Right lobe of liver (tissue), 6 donors: Measurements from ENCODE around the gene OARD1. TPM values are rescaled to one million over a fixed set of nuclear protein-coding genes. Genes with fewer than 3 reads are reported as not detected.
"Not testable (repeated sequence)": the region's sequence is repeated elsewhere in the genome, so short reads cannot be mapped to it uniquely, and the experiment has no call there.

ENCODE experiments used
- ATAC-seq, 4 donors: fragments of 200-7000 bp; cut with Tn5 transposase; one replicate each; pipeline ENCODE4 v1.9.1; 2020; ENCODE audit warnings: mild to moderate bottlenecking in 4 of 4, moderate library complexity in 4 of 4
- DNase-seq, 3 donors: peaks; one replicate each; pipeline ENCODE4 v3.0.0-alpha.2; 2020
- H3K27ac ChIP-seq, 3 donors: fragments of 200-600 bp; one replicate each; pipeline ENCODE4 v1.8.0; 2022
- H3K27me3 ChIP-seq, 2 donors: fragments of 200-600 bp; one replicate each; pipeline ENCODE4 v1.8.0; 2022
- H3K36me3 ChIP-seq, 4 donors: fragments of 200-600 bp; sonication (generic) in 1 of 4; one replicate each; pipeline versions ENCODE4 v1.5.1 to v1.8.0; 2017 to 2022; ENCODE audit warnings: control low read depth in 1 of 4
- H3K4me1 ChIP-seq, 4 donors: fragments of 200-600 bp; sonication (generic) in 1 of 4; one replicate each; pipeline versions ENCODE4 v1.5.1 to v1.8.0; 2017 to 2022; ENCODE audit warnings: control low read depth in 1 of 4
- H3K4me3 ChIP-seq, 3 donors: fragments of 200-600 bp; one replicate each; pipeline ENCODE4 v1.8.0; 2022
- H3K9me3 ChIP-seq, 4 donors: fragments of 200-600 bp; sonication (generic) in 1 of 4; one replicate each; pipeline versions ENCODE4 v1.5.1 to v1.8.0; 2017 to 2022; ENCODE audit warnings: control low read depth in 1 of 4
- CTCF ChIP-seq, 4 donors: fragments of 200-600 bp in 3 of 4; fragments of 450-650 bp in 1 of 4; IDR thresholded peaks; one replicate each; pipeline versions ENCODE4 v1.5.1 to v1.8.0; 2016 to 2022; ENCODE audit warnings: antibody characterized with exemption in 4 of 4, mild to moderate bottlenecking in 2 of 4
- POLR2A ChIP-seq: fragments of 450-650 bp; IDR thresholded peaks from one replicate; pipeline ENCODE4 v1.6.1; 2017; ENCODE audit warnings: antibody characterized with exemption, mild to moderate bottlenecking
- WGBS: methylation state at CpG from one replicate; pipeline ENCODE4 v1.1.6; 2018; ENCODE audit warnings: low coverage, low lambda C conversion rate; ENCODE audit not compliant: insufficient coverage; ENCODE audit errors: missing lambda C conversion rate; 5-methylcytosine and 5-hydroxymethylcytosine counted together
- intact Hi-C, 2 donors: fragments of 100-400 bp; cut with DNase I; formaldehyde crosslinking; loops; one replicate each; pipeline versions ENCODE4 v1.11.2 to v1.14.1; 2022
- long read RNA-seq: library from polyadenylated mRNA; unstranded; transcript quantifications from one replicate; pipeline ENCODE4 v2.0.0, GENCODE V29; 2019
- total RNA-seq, 6 experiments: library from RNA; depleted of rRNA in 2 of 6; stranded (reverse); fragments of >200 nt in 2 of 6; fragmentation: NEBNext Ultra II Directional in 3 of 6; extraction: Animal tissue kit (Norgen Biotek cat#: 25700) in 3 of 6; gene quantifications; one replicate each; pipeline versions ENCODE4 v1.1.0 to v1.2.4, GENCODE V29; 2016 to 2023
- donor health status: DM: no; HTN: yes; CAD: no.
- donor health status: DM: no; HTN: no; CAD: no.
- donor health status: DM: no; HTN: no; CAD: no.
- donor health status: DM: no; HTN: yes; CAD: no.
- donor health status: DM: no; HTN: yes; CAD: no.

Gene OARD1
- 10 to 100 TPM; 14.8 to 26.2 (median 21.7) TPM for total RNA-seq
- long read RNA-seq, partial matches to known transcripts, result 0 of 10 reads
- long read RNA-seq, other reads (novel, unspliced or antisense), result 3 of 10 reads

DNA sequence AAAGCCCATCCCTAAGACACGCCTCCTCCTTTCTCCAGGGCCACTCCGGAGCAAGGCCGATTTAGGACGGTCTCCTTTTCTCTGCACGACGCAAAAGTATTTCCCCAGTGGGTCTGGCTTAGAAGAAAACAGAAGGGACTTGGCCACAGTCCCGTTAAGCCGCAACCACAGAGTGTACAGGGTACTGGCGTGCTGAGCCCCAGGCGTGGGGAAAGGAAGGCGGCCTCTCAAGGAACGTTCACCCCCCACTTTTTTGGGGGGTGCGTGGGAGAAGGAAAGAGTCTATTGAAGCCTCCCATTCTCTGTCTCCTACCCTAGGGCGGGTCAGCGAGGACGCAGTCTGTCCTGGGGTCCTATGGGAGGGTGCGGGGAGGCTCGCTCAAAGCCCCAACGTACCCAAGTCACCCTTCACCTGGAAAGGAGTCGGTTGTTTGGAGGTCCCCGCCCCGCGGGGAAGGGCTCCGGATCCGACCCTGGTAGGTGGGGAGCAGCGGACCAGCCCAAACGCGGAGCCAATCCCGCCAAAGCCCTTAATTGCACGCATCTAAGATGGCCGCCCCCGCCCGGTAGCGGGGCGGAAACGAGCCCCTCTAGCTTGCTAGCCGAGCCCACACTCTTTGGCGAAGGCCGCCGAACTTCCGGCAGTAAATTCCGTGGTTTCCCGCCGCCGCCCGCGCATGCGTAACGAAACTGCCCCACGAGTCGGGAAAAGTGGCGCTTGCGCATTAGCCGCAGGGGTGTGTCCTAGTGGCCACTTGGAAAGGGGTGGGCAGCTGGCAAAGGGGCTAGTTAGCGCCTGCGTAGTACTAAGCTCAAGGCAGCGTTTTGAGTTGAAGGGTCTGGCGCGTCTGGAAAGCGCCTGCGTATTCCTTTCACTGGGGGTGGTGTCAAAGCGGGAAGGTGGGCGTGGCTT lies at the start of gene OARD1:
Gene OARD1 (minus strand): TSS at position 434 of the 913 bp plus-strand sequence. CDS start 722 bp downstream, outside the sequence.
- ATAC-seq (peak; percentile 68 to 86 (median 76)), DNase-seq (peak; percentile 99 to 100 (median 100))
- no peaks in the 10 kb centered on the region for H3K9me3 ChIP-seq
- no peaks in the 10 kb centered on the region for H3K27me3 ChIP-seq
- H3K27ac ChIP-seq, result peak within 1 kb of the TSS; percentile 95 to 99 (median 98)
- TF ChIP-seq CTCF (IDR thresholded peaks at IDR 0.05), result no peak
- peak; percentile 72 for TF ChIP-seq POLR2A
- H3K36me3 ChIP-seq, result peaks cover 0 to 16% (median 8%) of the 10 kb centered on the region in 4 donors
- H3K4me1 ChIP-seq, result peaks cover 0 to 41% (median 9%) of the 10 kb centered on the region in 4 donors
- WGBS, result 0% methylated on average over 26 of the region's 63 CpGs
- intact Hi-C loops, result no loop called here
- H3K4me3 ChIP-seq, result peak within 1 kb of the TSS; percentile 80 to 92 (median 88)

- TF ChIP-seq POLR2A (no peak), CTCF (IDR thresholded peaks at IDR 0.05) (no peak)
- peaks cover 0 to 1% (median 0%) of the 10 kb centered on the region in 4 donors for H3K4me1 ChIP-seq
- DNase-seq, result no peak
- no peaks in the 10 kb centered on the region for H3K9me3 ChIP-seq
- intact Hi-C loops, result no loop called here
- no peak overlapping the region for H3K4me3 ChIP-seq
- H3K27ac ChIP-seq, result no peak overlapping the region
- no peak for ATAC-seq
- no peaks in the 10 kb centered on the region for H3K27me3 ChIP-seq
- whole genome bisulfite sequencing, result no CpG with 5 or more reads among the region's 1 CpG
- peaks cover 0 to 7% (median 0%) of the 10 kb centered on the region in 4 donors for H3K36me3 ChIP-seq
Measured at GRCh38 chr6:41120058-41120457, 47.9 kb upstream of the OARD1 start.

- intact Hi-C loops, result no loop called here
- ATAC-seq (no peak), DNase-seq (no peak)
- H3K27me3 ChIP-seq, result no peaks in the 10 kb centered on the region
- peaks cover 0 to 2% (median 0%) of the 10 kb centered on the region in 4 donors for H3K4me1 ChIP-seq
- H3K36me3 ChIP-seq, result peaks cover 0 to 7% (median 0%) of the 10 kb centered on the region in 4 donors
- no peak overlapping the region for H3K27ac ChIP-seq
- no peaks in the 10 kb centered on the region for H3K9me3 ChIP-seq
- whole genome bisulfite sequencing, result 55% methylated on average over 1 of the region's 1 CpG
- no peak overlapping the region for H3K4me3 ChIP-seq
- TF ChIP-seq POLR2A (no peak), CTCF (IDR thresholded peaks at IDR 0.05) (no peak)
Measured at GRCh38 chr6:41119508-41119907, 47.4 kb upstream of the OARD1 start.

DNA sequence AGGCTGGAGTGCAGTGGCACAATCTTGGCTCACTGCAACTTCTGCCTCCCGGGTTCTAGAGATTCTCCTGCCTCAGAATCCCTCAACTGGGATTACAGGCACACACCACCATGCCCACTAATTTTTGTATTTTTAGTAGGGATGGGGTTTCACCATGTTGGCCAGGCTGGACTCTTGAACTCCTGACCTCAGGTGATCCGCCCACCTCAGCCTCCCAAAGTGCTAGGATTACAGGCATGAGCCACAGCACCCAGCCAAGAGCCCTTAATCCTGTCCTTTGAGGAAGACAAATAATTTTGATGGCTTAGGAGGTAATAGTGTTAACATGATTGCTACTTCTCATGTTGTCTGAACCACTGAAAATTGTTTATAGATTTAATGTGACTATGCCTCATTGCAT lies 42.9 kb upstream of the OARD1 start:
- intact Hi-C loops, H3K27ac ChIP-seq, H3K27me3 ChIP-seq, H3K4me3 ChIP-seq, DNase-seq, H3K36me3 ChIP-seq, H3K9me3 ChIP-seq, H3K4me1 ChIP-seq, ATAC-seq: not testable (repeated sequence)
- 33% methylated on average over 1 of the region's 2 CpGs for WGBS

GRCh38 chr6:41111017-41111416 lies 38.9 kb upstream of the OARD1 start:
- Histone ChIP-seq H3K36me3 (no peaks in the 10 kb centered on the region), H3K9me3 (no peaks in the 10 kb centered on the region), H3K4me1 (peaks cover 0 to 2% (median 0%) of the 10 kb centered on the region in 4 donors), H3K27ac (no peak overlapping the region), H3K27me3 (no peaks in the 10 kb centered on the region), H3K4me3 (no peak overlapping the region)
- intact Hi-C loops, result no loop called here
- TF ChIP-seq CTCF (IDR thresholded peaks at IDR 0.05) (no peak), POLR2A (no peak)
- WGBS, result 94% methylated on average over 3 of the region's 3 CpGs
- ATAC-seq (no peak), DNase-seq (no peak)
